HepG2 (cell line): ENCODE data around the gene CCDC88C. TPM values are rescaled to one million over a fixed set of nuclear protein-coding genes. Genes with fewer than 3 reads are reported as not detected.

Experiments used
- ARID5B ChIP-seq: IDR thresholded peaks from 2 replicates; pipeline ENCODE4 v1.4.0; 2020; ENCODE audit warnings: mild to moderate bottlenecking, missing genetic modification reagents
- ARNTL ChIP-seq: sonication (generic); formaldehyde crosslinking; IDR thresholded peaks from 2 replicates; pipeline ENCODE4 v1.4.0; 2020; ENCODE audit warnings: mild to moderate bottlenecking, missing genetic modification reagents
- CBX1 ChIP-seq: IDR thresholded peaks from one replicate; pipeline ENCODE4 v1.6.1; 2016; ENCODE audit warnings: antibody characterized with exemption, low read depth
- DMAP1 ChIP-seq: IDR thresholded peaks from 2 replicates; pipeline ENCODE4 v1.6.1; 2016
- EP300 ChIP-seq, 3 experiments: sonication (generic) in 1 of 3; formaldehyde crosslinking in 1 of 3; IDR thresholded peaks; 2 replicates each; pipeline versions ENCODE4 v1.5.1 to v1.6.1; 2011 to 2020; ENCODE audit warnings: low read depth in 2 of 3, low read length in 2 of 3, borderline replicate concordance in 1 of 3, improper control_type of control experiment in 1 of 3, mild to moderate bottlenecking in 1 of 3, missing genetic modification reagents in 1 of 3, moderate library complexity in 1 of 3
- FOXA1 ChIP-seq, 2 experiments: fragments of 450-650 bp in 1 of 2; sonication (generic) in 1 of 2; formaldehyde crosslinking in 1 of 2; IDR thresholded peaks; 2 replicates each; pipeline versions ENCODE4 v1.4.0 to v1.6.1; 2016 to 2020; ENCODE audit warnings: missing genetic modification reagents in 1 of 2
- PATZ1 ChIP-seq: sonication (generic); formaldehyde crosslinking; IDR thresholded peaks from 2 replicates; pipeline ENCODE4 v1.4.0; 2020; ENCODE audit warnings: missing genetic modification reagents
- SAP130 ChIP-seq: IDR thresholded peaks from 2 replicates; pipeline ENCODE4 v1.6.1; 2016; ENCODE audit warnings: low read depth
- SOX6 ChIP-seq, 2 experiments: fragments of 450-650 bp in 1 of 2; sonication (generic) in 1 of 2; formaldehyde crosslinking in 1 of 2; IDR thresholded peaks; 2 replicates each; pipeline versions ENCODE4 v1.4.0 to v1.6.1; 2017 to 2020; ENCODE audit warnings: antibody characterized with exemption in 1 of 2, mild to moderate bottlenecking in 1 of 2, missing genetic modification reagents in 1 of 2
- TFAP4 ChIP-seq: sonication (generic); IDR thresholded peaks from 2 replicates; pipeline ENCODE4 v1.6.1; 2016; ENCODE audit warnings: low read depth, borderline replicate concordance
- ZFX ChIP-seq: sonication (generic); formaldehyde crosslinking; IDR thresholded peaks from 2 replicates; pipeline ENCODE4 v1.4.0; 2020; ENCODE audit warnings: mild to moderate bottlenecking, low read depth, missing genetic modification reagents, moderate library complexity
- ZNF570 ChIP-seq: sonication (generic); formaldehyde crosslinking; IDR thresholded peaks from 2 replicates; pipeline ENCODE4 v1.4.0; 2020; ENCODE audit warnings: mild to moderate bottlenecking, missing genetic modification reagents, borderline replicate concordance
- polyA plus RNA-seq, 8 experiments: library from polyadenylated mRNA; depleted of rRNA in 3 of 8; stranded (reverse) in 7 of 8; unstranded in 1 of 8; fragments of >200 nt; fragmentation: Illumina TruSeq in 4 of 8; extraction: Trizol in 4 of 8; gene quantifications; 2 replicates each; pipeline versions ENCODE4 v1.2.1 to v1.2.3, GENCODE V29; 2011 to 2016; ENCODE audit warnings: low read depth in 4 of 8, missing spikeins in 1 of 8, mixed read lengths in 1 of 8; ENCODE audit not compliant: insufficient read depth in 1 of 8
- total RNA-seq, 5 experiments: library from RNA; depleted of rRNA; stranded (reverse); fragments of >200 nt; fragmentation: Illumina TruSeq; extraction: Trizol; gene quantifications; 2 replicates each; pipeline ENCODE4 v1.2.3, GENCODE V29; 2016; ENCODE audit warnings: low read depth in 1 of 5
- TF ChIP-seq, protein P1 (sequence below), 2 experiments: sonication (generic) in 1 of 2; formaldehyde crosslinking in 1 of 2; IDR thresholded peaks; 2 replicates each; pipeline versions ENCODE4 v1.4.0 to v1.6.1; 2016 to 2020; ENCODE audit warnings: borderline replicate concordance in 1 of 2, low read depth in 1 of 2, mild to moderate bottlenecking in 1 of 2, missing genetic modification reagents in 1 of 2

The CCDC88C gene
- total and polyA plus RNA-seq, 2 of the 13 experiments (the other 11 are each of a cell fraction or from before 2014, with no cell fraction given) = 3.6 to 11.7 TPM

- TF ChIP-seq, protein P1, sequence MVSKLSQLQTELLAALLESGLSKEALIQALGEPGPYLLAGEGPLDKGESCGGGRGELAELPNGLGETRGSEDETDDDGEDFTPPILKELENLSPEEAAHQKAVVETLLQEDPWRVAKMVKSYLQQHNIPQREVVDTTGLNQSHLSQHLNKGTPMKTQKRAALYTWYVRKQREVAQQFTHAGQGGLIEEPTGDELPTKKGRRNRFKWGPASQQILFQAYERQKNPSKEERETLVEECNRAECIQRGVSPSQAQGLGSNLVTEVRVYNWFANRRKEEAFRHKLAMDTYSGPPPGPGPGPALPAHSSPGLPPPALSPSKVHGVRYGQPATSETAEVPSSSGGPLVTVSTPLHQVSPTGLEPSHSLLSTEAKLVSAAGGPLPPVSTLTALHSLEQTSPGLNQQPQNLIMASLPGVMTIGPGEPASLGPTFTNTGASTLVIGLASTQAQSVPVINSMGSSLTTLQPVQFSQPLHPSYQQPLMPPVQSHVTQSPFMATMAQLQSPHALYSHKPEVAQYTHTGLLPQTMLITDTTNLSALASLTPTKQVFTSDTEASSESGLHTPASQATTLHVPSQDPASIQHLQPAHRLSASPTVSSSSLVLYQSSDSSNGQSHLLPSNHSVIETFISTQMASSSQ (IDR thresholded peaks at IDR 0.05; ENCODE audit: low read depth) = no peak
- TF ChIP-seq, protein P1 (CRISPR knock-in tag; IDR thresholded peaks at IDR 0.05; ENCODE audit: borderline replicate concordance) = 0 out of 2 replicates have a peak, but pooled peaks have one; percentile 30
- peak; percentile 16; the same call in 1 of the 2 replicates for TF ChIP-seq ZFX (CRISPR knock-in tag)
- TF ChIP-seq TFAP4 = peak; percentile 46; the same call in 1 of the 2 replicates
- TF ChIP-seq SAP130 = peak; percentile 56; the same call in 1 of the 2 replicates
- no peak for TF ChIP-seq EP300 (IDR thresholded peaks at IDR 0.05; ENCODE audit: low read depth in 2 of 2, low read length in 2 of 2)
- peak; percentile 9; the same call in 1 of the 2 replicates for TF ChIP-seq EP300 (CRISPR knock-in tag; IDR thresholded peaks at IDR 0.05; ENCODE audit: borderline replicate concordance)
- TF ChIP-seq FOXA1 (IDR thresholded peaks at IDR 0.05) = no peak
- TF ChIP-seq FOXA1 (CRISPR knock-in tag; IDR thresholded peaks at IDR 0.05) = peak; percentile 38; the same call in 1 of the 2 replicates
- TF ChIP-seq ARNTL (CRISPR knock-in tag) = no peak
- no peak for TF ChIP-seq SOX6 (IDR thresholded peaks at IDR 0.05)
- TF ChIP-seq SOX6 (CRISPR knock-in tag; IDR thresholded peaks at IDR 0.05) = peak; percentile 45; the same call in 1 of the 2 replicates
- TF ChIP-seq PATZ1 (CRISPR knock-in tag) = peak; percentile 30; the same call in 1 of the 2 replicates
- 0 out of 2 replicates have a peak, but pooled peaks have one; percentile 31 for TF ChIP-seq DMAP1
- TF ChIP-seq CBX1 = no peak
- no peak for TF ChIP-seq ZNF570 (CRISPR knock-in tag)
- peak; percentile 55 for TF ChIP-seq ARID5B (CRISPR knock-in tag)
Measured at GRCh38 chr14:91361233-91361811, 56.3 kb downstream of the CCDC88C start (continued).
